GM23338 (cell line): Measurements from ENCODE around the gene PNLIPRP2. TPM values are rescaled to one million over a fixed set of nuclear protein-coding genes. Genes with fewer than 3 reads are reported as not detected.
A peak's percentile ranks its signal among the peaks of the same experiment; 100 is the strongest.

Experiments
- ATAC-seq: fragments of 200-7000 bp; cut with Tn5 transposase; 3 replicates; pipeline ENCODE4 v1.9.1; 2020
- DNase-seq: peaks from one replicate; pipeline ENCODE4 v3.0.0-alpha.2; 2015; ENCODE audit warnings: low spot score
- H2AFZ ChIP-seq: fragments of 200-600 bp; sonication (generic); 2 replicates; pipeline ENCODE4 v1.8.0; 2016; ENCODE audit warnings: antibody characterized with exemption, mild to moderate bottlenecking, moderate library complexity
- H3F3A ChIP-seq: fragments of 200-600 bp; sonication (generic); replicated peaks from 2 replicates; pipeline ENCODE4 v1.8.0; 2017; ENCODE audit warnings: antibody characterized with exemption, mixed run types, low read depth
- H3K27ac ChIP-seq: fragments of 200-600 bp; sonication (generic); 2 replicates; pipeline ENCODE4 v1.6.1; 2016; ENCODE audit warnings: low read depth
- H3K27me3 ChIP-seq: fragments of 200-600 bp; sonication (generic); 2 replicates; pipeline ENCODE4 v1.8.0; 2016; ENCODE audit warnings: mild to moderate bottlenecking, mixed run types, moderate library complexity; ENCODE audit not compliant: insufficient read depth
- H3K36me3 ChIP-seq: fragments of 200-600 bp; sonication (generic); 2 replicates; pipeline ENCODE4 v1.8.0; 2016; ENCODE audit warnings: mild to moderate bottlenecking; ENCODE audit not compliant: insufficient read depth
- H3K4me1 ChIP-seq: fragments of 200-600 bp; sonication (generic); 2 replicates; pipeline ENCODE4 v1.8.0; 2016; ENCODE audit warnings: mild to moderate bottlenecking, moderate library complexity; ENCODE audit not compliant: insufficient read depth
- H3K4me2 ChIP-seq: fragments of 200-600 bp; sonication (generic); 2 replicates; pipeline ENCODE4 v1.7.1; 2017; ENCODE audit warnings: mixed run types
- H3K4me3 ChIP-seq: fragments of 200-600 bp; sonication (generic); 2 replicates; pipeline ENCODE4 v1.6.1; 2016; ENCODE audit warnings: mixed run types
- H3K79me2 ChIP-seq: fragments of 200-600 bp; sonication (generic); replicated peaks from 2 replicates; pipeline ENCODE4 v1.8.0; 2017; ENCODE audit warnings: mild to moderate bottlenecking; ENCODE audit not compliant: insufficient read depth
- H3K9me2 ChIP-seq: fragments of 200-600 bp; sonication (generic); 2 replicates; pipeline ENCODE4 v1.8.0; 2017; ENCODE audit not compliant: insufficient read depth
- H4K20me1 ChIP-seq: fragments of 200-600 bp; sonication (generic); replicated peaks from 2 replicates; pipeline ENCODE4 v1.8.0; 2017; ENCODE audit warnings: mild to moderate bottlenecking; ENCODE audit not compliant: insufficient read depth
- H3K27ac Mint-ChIP-seq: 2 replicates; pipeline ENCODE4 v1.8.0; 2020; ENCODE audit warnings: inconsistent platforms, mild to moderate bottlenecking, moderate library complexity, mixed read lengths
- H3K27me3 Mint-ChIP-seq: 3 replicates; pipeline ENCODE4 v1.8.0; 2022; ENCODE audit warnings: low read depth, mild to moderate bottlenecking, moderate library complexity, mixed read lengths, inconsistent platforms; ENCODE audit not compliant: insufficient read depth, poor library complexity
- H3K36me3 Mint-ChIP-seq: 3 replicates; pipeline ENCODE4 v1.8.0; 2021; ENCODE audit warnings: low read depth, mild to moderate bottlenecking, inconsistent platforms, moderate library complexity, mixed read lengths
- H3K4me1 Mint-ChIP-seq: 3 replicates; pipeline ENCODE4 v1.8.0; 2020; ENCODE audit warnings: mild to moderate bottlenecking, inconsistent platforms, mixed read lengths
- H3K4me3 Mint-ChIP-seq: 3 replicates; pipeline ENCODE4 v1.8.0; 2021; ENCODE audit warnings: moderate library complexity, mild to moderate bottlenecking, inconsistent platforms, mixed read lengths
- H3K9me3 Mint-ChIP-seq: 3 replicates; pipeline ENCODE4 v1.8.0; 2020; ENCODE audit warnings: moderate library complexity, mild to moderate bottlenecking, inconsistent platforms, mixed read lengths
- CREB1 ChIP-seq: fragments of 250-450 bp; sonication (Bioruptor Pico); IDR thresholded peaks from 2 replicates; pipeline ENCODE4 v1.5.0; 2020; ENCODE audit warnings: low read depth, mild to moderate bottlenecking, moderate library complexity
- ETS1 ChIP-seq: IDR thresholded peaks from 2 replicates; pipeline ENCODE4 v1.6.1; 2016; ENCODE audit warnings: antibody characterized with exemption
- EZH2 ChIP-seq: fragments of 200-600 bp; sonication (generic); IDR thresholded peaks from one replicate; pipeline ENCODE4 v1.8.0; 2017; ENCODE audit warnings: antibody characterized with exemption, mild to moderate bottlenecking, low read depth; ENCODE audit not compliant: unreplicated experiment
- EZH2phosphoT487 ChIP-seq: fragments of 200-600 bp; sonication (generic); IDR thresholded peaks from one replicate; pipeline ENCODE4 v1.8.1; 2018; ENCODE audit warnings: antibody characterized with exemption; ENCODE audit not compliant: unreplicated experiment
- POLR2AphosphoS5 ChIP-seq: IDR thresholded peaks from 2 replicates; pipeline ENCODE4 v1.6.1; 2016; ENCODE audit warnings: antibody characterized with exemption, low read depth
- ZNF114 ChIP-seq: fragments of 250-450 bp; sonication (Bioruptor Pico); IDR thresholded peaks from 2 replicates; pipeline ENCODE4 v1.5.0; 2020; ENCODE audit warnings: mild to moderate bottlenecking, moderate library complexity
- polyA plus RNA-seq: library from polyadenylated mRNA; unstranded; fragments of >200 nt; fragmentation: Nextera tagmentation; extraction: Ambion mirVana; gene quantifications from 2 replicates; pipeline ENCODE4 v1.2.1, GENCODE V29; 2016
- total RNA-seq: library from RNA; depleted of rRNA; stranded (reverse); fragments of >200 nt; shearing (Covaris generic); gene quantifications from 2 replicates; pipeline ENCODE4 v1.2.3, GENCODE V29; 2014

The PNLIPRP2 gene
- total and polyA plus RNA-seq, 2 experiments from 2014 or later = 0.24 TPM; not detected in 1

- no peak overlapping the region for H3K27ac Mint-ChIP-seq
- H3K4me1 ChIP-seq = peaks cover 24% of the 10 kb centered on the region
- H3F3A ChIP-seq = no peaks in the 10 kb centered on the region
- DNase-seq = no peak
- H2AFZ ChIP-seq = no peak overlapping the region
- peak overlapping the region; percentile 74; the same call in 2 of the 3 replicates for H3K4me3 Mint-ChIP-seq
- no peaks in the 10 kb centered on the region for H3K9me3 Mint-ChIP-seq
- no peak overlapping the region; the same call in 1 of the 2 replicates for H3K4me3 ChIP-seq
- peaks cover 6% of the 10 kb centered on the region for H3K79me2 ChIP-seq
- peaks cover 20% of the 10 kb centered on the region for H3K36me3 Mint-ChIP-seq
- H4K20me1 ChIP-seq = no peaks in the 10 kb centered on the region; the same call in 1 of the 2 replicates
- no peaks in the 10 kb centered on the region for H3K36me3 ChIP-seq
- no peaks in the 10 kb centered on the region for H3K9me2 ChIP-seq
- ATAC-seq = no peak
- H3K27me3 Mint-ChIP-seq = peaks cover 4% of the 10 kb centered on the region
- peak overlapping the region; percentile 90 for H3K4me2 ChIP-seq
- no peak overlapping the region for H3K27ac ChIP-seq
- peaks cover 30% of the 10 kb centered on the region for H3K4me1 Mint-ChIP-seq
- TF ChIP-seq ZNF114 (CRISPR knock-in tag) = no peak
- H3K27me3 ChIP-seq = no peaks in the 10 kb centered on the region
Observed at GRCh38 chr10:116671274-116671926, 50.6 kb downstream of the PNLIPRP2 start.

DNA sequence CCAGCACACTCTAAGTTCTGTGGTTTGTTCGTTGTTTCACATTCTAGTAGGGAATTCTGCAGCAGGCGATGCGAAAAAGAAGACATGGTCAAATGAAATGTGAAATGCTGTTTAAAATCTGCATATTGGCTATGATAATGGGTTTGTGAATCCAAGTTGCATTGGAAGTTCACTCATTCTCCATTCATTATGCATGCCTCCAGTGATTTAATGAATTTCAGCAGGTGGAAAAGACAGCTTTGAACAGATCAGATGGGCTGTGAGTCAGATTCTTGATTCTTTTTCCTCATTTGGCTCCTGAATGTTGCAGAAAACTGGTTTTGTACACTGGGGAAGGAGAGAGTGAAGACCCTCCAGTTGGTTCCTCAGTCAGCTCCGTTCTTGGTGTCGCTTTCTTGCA lies 52.1 kb downstream of the PNLIPRP2 start:
- Histone ChIP-seq H3K4me2 (no peak overlapping the region), H4K20me1 (no peaks in the 10 kb centered on the region), H3K27me3 (no peaks in the 10 kb centered on the region), H3K79me2 (peaks cover 6% of the 10 kb centered on the region), H2AFZ (no peak overlapping the region), H3F3A (no peaks in the 10 kb centered on the region), H3K36me3 (no peaks in the 10 kb centered on the region), H3K9me2 (no peaks in the 10 kb centered on the region), H3K27ac (no peak overlapping the region), H3K4me3 (no peak overlapping the region), H3K4me1 (peaks cover 24% of the 10 kb centered on the region)
- Mint-ChIP-seq H3K36me3 (peaks cover 7% of the 10 kb centered on the region; the same call in 2 of the 3 replicates), H3K4me3 (no peak overlapping the region), H3K4me1 (peaks cover 30% of the 10 kb centered on the region), H3K27me3 (peaks cover 4% of the 10 kb centered on the region), H3K9me3 (no peaks in the 10 kb centered on the region), H3K27ac (no peak overlapping the region)
- TF ChIP-seq EZH2 (no peak), EZH2phosphoT487 (no peak), ZNF114 (CRISPR knock-in tag) (no peak)
- ATAC-seq = no peak
- DNase-seq = no peak

DNA sequence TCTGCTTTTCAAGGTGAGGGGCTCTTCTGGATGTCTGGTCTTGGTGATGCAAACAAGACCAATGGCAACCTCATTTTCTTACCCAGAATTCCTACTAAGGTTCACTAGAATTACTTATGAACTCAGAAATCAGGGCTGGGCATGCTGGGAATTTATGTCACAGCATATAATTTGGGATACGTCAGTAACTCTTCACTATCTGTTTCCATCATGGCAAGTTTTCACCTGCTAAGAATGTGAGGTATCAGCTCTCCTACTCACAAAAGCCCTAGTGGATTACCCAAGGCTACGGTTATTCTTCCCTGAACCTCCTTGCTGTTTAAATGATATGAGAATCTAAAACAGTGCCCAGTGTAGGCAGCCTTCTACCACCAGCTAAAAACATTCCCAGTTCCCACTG lies 53.1 kb downstream of the PNLIPRP2 start:
- DNase-seq = no peak

More for the DNA sequence above, 53.1 kb downstream of the PNLIPRP2 start:
- no peak overlapping the region for H3K4me3 Mint-ChIP-seq
- peaks cover 4% of the 10 kb centered on the region for H3K27me3 Mint-ChIP-seq
- H3K9me2 ChIP-seq = no peaks in the 10 kb centered on the region
- H3K27ac Mint-ChIP-seq = no peak overlapping the region
- no peak overlapping the region for H3K4me3 ChIP-seq
- no peaks in the 10 kb centered on the region for H3K36me3 ChIP-seq
- H3K36me3 Mint-ChIP-seq = no peaks in the 10 kb centered on the region
- no peaks in the 10 kb centered on the region for H4K20me1 ChIP-seq
- no peak overlapping the region for H2AFZ ChIP-seq
- H3K27ac ChIP-seq = no peak overlapping the region
- H3K4me1 Mint-ChIP-seq = peaks cover 28% of the 10 kb centered on the region
- TF ChIP-seq EZH2phosphoT487 (no peak), CREB1 (CRISPR knock-in tag) (no peak), ETS1 (no peak), POLR2AphosphoS5 (no peak), ZNF114 (CRISPR knock-in tag) (no peak)
- no peak overlapping the region for H3K4me2 ChIP-seq
- no peak for ATAC-seq
- H3K79me2 ChIP-seq = peaks cover 6% of the 10 kb centered on the region
- peaks cover 23% of the 10 kb centered on the region for H3K4me1 ChIP-seq
- no peaks in the 10 kb centered on the region for H3K9me3 Mint-ChIP-seq
- H3F3A ChIP-seq = no peaks in the 10 kb centered on the region
- no peaks in the 10 kb centered on the region for H3K27me3 ChIP-seq
